HG02852 (cell line): ENCODE data around the gene R3HDM4.
"Not testable (repeated sequence)": the region's sequence is repeated elsewhere in the genome, so short reads cannot be mapped to it uniquely, and the experiment has no call there.

Experiments
- ATAC-seq: cut with Tn5 transposase; IDR thresholded peaks from one replicate; pipeline ENCODE4 v1.9.1; 2021; ENCODE audit warnings: mild to moderate bottlenecking, moderate library complexity; ENCODE audit not compliant: unreplicated experiment

R3HDM4 gene

GRCh38 chr19:861756-862580, 51.1 kb downstream of the R3HDM4 start:
- no peak for ATAC-seq

- no peak for ATAC-seq
Observed at GRCh38 chr19:861141-861755, 51.8 kb downstream of the R3HDM4 start.

GRCh38 chr19:858868-859843, 53.9 kb downstream of the R3HDM4 start, which contains the start of gene CFD:
Gene CFD (plus strand): TSS chr19:859664. CDS start chr19:859690, 26 bp downstream.
- no peak for ATAC-seq

GRCh38 chr19:858284-858683, 54.7 kb downstream of the R3HDM4 start:
- ATAC-seq = no peak

- ATAC-seq = no peak
Observed at GRCh38 chr19:855566-856120, 57.4 kb downstream of the R3HDM4 start.

GRCh38 chr19:855142-855541, 57.9 kb downstream of the R3HDM4 start:
- no peak for ATAC-seq

GRCh38 chr19:854549-854948, 58.5 kb downstream of the R3HDM4 start:
- ATAC-seq = no peak

- ATAC-seq = not testable (repeated sequence)
Observed at GRCh38 chr19:853614-854220, 59.3 kb downstream of the R3HDM4 start.

GRCh38 chr19:853014-853585, 59.9 kb downstream of the R3HDM4 start:
- no peak for ATAC-seq

GRCh38 chr19:852136-853013, 60.6 kb downstream of the R3HDM4 start, which contains the start of gene ELANE:
Gene ELANE (plus strand): TSS chr19:852303. CDS start chr19:852329, 26 bp downstream.
- no peak for ATAC-seq

- ATAC-seq = no peak
Observed at GRCh38 chr19:850979-851335, 62.1 kb downstream of the R3HDM4 start.

- no peak for ATAC-seq
Observed at GRCh38 chr19:850221-850978, 62.6 kb downstream of the R3HDM4 start.

GRCh38 chr19:849195-849594, 63.8 kb downstream of the R3HDM4 start:
- not testable (repeated sequence) for ATAC-seq

GRCh38 chr19:848386-848921, 64.6 kb downstream of the R3HDM4 start:
- no peak for ATAC-seq
